ENCODE data around the gene CFAP77. TPM values are rescaled to one million over a fixed set of nuclear protein-coding genes. Genes with fewer than 3 reads are reported as not detected.
A peak's percentile ranks its signal among the peaks of the same experiment; 100 is the strongest.

Gene CFAP77
- total and polyA plus RNA-seq, 2 donors from 2014 or later, result 0.50 TPM; not detected in 1

- Histone ChIP-seq H3K4me3 (ENCODE audit: low read length in 3 of 3) (no peak overlapping the region), H3K4me1 (ENCODE audit: control insufficient read depth in 2 of 3, insufficient read depth in 2 of 3, low read depth in 1 of 3, low read length in 3 of 3) (no peaks in the 10 kb centered on the region), H3K36me3 (ENCODE audit: control insufficient read depth in 2 of 3, insufficient read depth in 3 of 3, low read length in 3 of 3) (no peaks in the 10 kb centered on the region), H3K9me3 (ENCODE audit: control insufficient read depth in 2 of 3, insufficient read depth in 1 of 3, low read length in 3 of 3) (no peaks in the 10 kb centered on the region), H3K27me3 (ENCODE audit: control insufficient read depth, insufficient read depth, low read length) (peaks cover 3% of the 10 kb centered on the region), H3K27ac (ENCODE audit: low read depth in 2 of 2, low read length in 2 of 2) (no peak overlapping the region), H3K9ac (ENCODE audit: low read length in 3 of 3) (no peak overlapping the region)
- no peak for TF ChIP-seq CTCF (IDR thresholded peaks at IDR 0.05; ENCODE audit: borderline replicate concordance, extremely low read depth, insufficient read depth)
- DNase-seq, result no peak
- intact Hi-C loops (cut with DNase I), result no loop called here
- no peak for FAIRE-seq
Observed at GRCh38 chr9:132557159-132557558, 147.1 kb downstream of the CFAP77 start.

- no peak for TF ChIP-seq CTCF (IDR thresholded peaks at IDR 0.05; ENCODE audit: borderline replicate concordance, extremely low read depth, insufficient read depth)
- FAIRE-seq, result no peak
- no peaks in the 10 kb centered on the region for H3K4me1 ChIP-seq (ENCODE audit: control insufficient read depth in 2 of 3, insufficient read depth in 2 of 3, low read depth in 1 of 3, low read length in 3 of 3)
Observed at GRCh38 chr9:132559711-132560110, 149.7 kb downstream of the CFAP77 start.

GRCh38 chr9:132560616-132561202 lies 150.7 kb downstream of the CFAP77 start:
- Histone ChIP-seq H3K4me1 (ENCODE audit: control insufficient read depth in 2 of 3, insufficient read depth in 2 of 3, low read depth in 1 of 3, low read length in 3 of 3) (no peaks in the 10 kb centered on the region), H3K27me3 (ENCODE audit: control insufficient read depth, insufficient read depth, low read length) (no peaks in the 10 kb centered on the region), H3K36me3 (ENCODE audit: control insufficient read depth in 2 of 3, insufficient read depth in 3 of 3, low read length in 3 of 3) (no peaks in the 10 kb centered on the region), H3K9ac (ENCODE audit: low read length in 3 of 3) (no peak overlapping the region), H3K4me3 (ENCODE audit: low read length in 3 of 3) (no peak overlapping the region), H3K9me3 (ENCODE audit: control insufficient read depth in 2 of 3, insufficient read depth in 1 of 3, low read length in 3 of 3) (no peaks in the 10 kb centered on the region), H3K27ac (ENCODE audit: low read depth in 2 of 2, low read length in 2 of 2) (no peak overlapping the region)
- FAIRE-seq (no peak), DNase-seq (peak in 4 of 5 donors; percentile 87 to 92 (median 90))
- intact Hi-C loops (cut with DNase I), result no loop called here
- TF ChIP-seq CTCF (IDR thresholded peaks at IDR 0.05; ENCODE audit: borderline replicate concordance, extremely low read depth, insufficient read depth), result no peak

More at GRCh38 chr9:132559711-132560110, 149.7 kb downstream of the CFAP77 start:
- DNase-seq, result no peak
- Histone ChIP-seq H3K36me3 (ENCODE audit: control insufficient read depth in 2 of 3, insufficient read depth in 3 of 3, low read length in 3 of 3) (no peaks in the 10 kb centered on the region), H3K4me3 (ENCODE audit: low read length in 3 of 3) (no peak overlapping the region), H3K27me3 (ENCODE audit: control insufficient read depth, insufficient read depth, low read length) (peaks cover under 1% of the 10 kb centered on the region), H3K9ac (ENCODE audit: low read length in 3 of 3) (no peak overlapping the region), H3K9me3 (ENCODE audit: control insufficient read depth in 2 of 3, insufficient read depth in 1 of 3, low read length in 3 of 3) (no peaks in the 10 kb centered on the region), H3K27ac (ENCODE audit: low read depth in 2 of 2, low read length in 2 of 2) (no peak overlapping the region)
- intact Hi-C loops (cut with DNase I), result no loop called here

- Histone ChIP-seq H3K27ac (ENCODE audit: low read depth in 2 of 2, low read length in 2 of 2) (no peak overlapping the region), H3K4me1 (ENCODE audit: control insufficient read depth in 2 of 3, insufficient read depth in 2 of 3, low read depth in 1 of 3, low read length in 3 of 3) (no peaks in the 10 kb centered on the region), H3K9me3 (ENCODE audit: control insufficient read depth in 2 of 3, insufficient read depth in 1 of 3, low read length in 3 of 3) (no peaks in the 10 kb centered on the region), H3K9ac (ENCODE audit: low read length in 3 of 3) (no peak overlapping the region), H3K27me3 (ENCODE audit: control insufficient read depth, insufficient read depth, low read length) (no peaks in the 10 kb centered on the region), H3K36me3 (ENCODE audit: control insufficient read depth in 2 of 3, insufficient read depth in 3 of 3, low read length in 3 of 3) (no peaks in the 10 kb centered on the region), H3K4me3 (ENCODE audit: low read length in 3 of 3) (no peak overlapping the region)
- TF ChIP-seq CTCF (IDR thresholded peaks at IDR 0.05; ENCODE audit: borderline replicate concordance, extremely low read depth, insufficient read depth), result no peak
- DNase-seq (peak in 1 of 5 donors; percentile 61), FAIRE-seq (no peak)
- intact Hi-C loops (cut with DNase I), result no loop called here
Observed at GRCh38 chr9:132562306-132562573, 152.2 kb downstream of the CFAP77 start.
